Panc1 (cell line): Measurements from ENCODE around the gene RNF208. TPM values are rescaled to one million over a fixed set of nuclear protein-coding genes. Genes with fewer than 3 reads are reported as not detected.

Source experiments
- ATAC-seq: fragments of 200-7000 bp; cut with Tn5 transposase; 2 replicates; pipeline ENCODE4 v1.9.1; 2020; ENCODE audit warnings: mild to moderate bottlenecking, moderate library complexity
- BruUV-seq: library from RNA; stranded (reverse); fragments of 400-500 nt; replicated peaks from 2 replicates; lab custom pipeline; 2021; lab: Mats Ljungman, UMichigan
- CTCF ChIA-PET: fragments of 300-600 bp; sonication (Branson Sonifier 250); formaldehyde crosslinking; loops from one replicate; lab custom pipeline; 2022; ENCODE audit warnings: antibody characterized with exemption; lab: Charles Lee
- POLR2A ChIA-PET: fragments of 300-600 bp; sonication (Branson Sonifier 250); formaldehyde crosslinking; loops from one replicate; lab custom pipeline; 2022; ENCODE audit warnings: antibody characterized with exemption; lab: Charles Lee
- DNase-seq: peaks from one replicate; pipeline ENCODE4 v3.0.0-alpha.2; 2010; ENCODE audit warnings: low read depth, low spot score
- H3K27ac ChIP-seq: 2 replicates; pipeline ENCODE4 v1.5.1; 2011; ENCODE audit warnings: mild to moderate bottlenecking, low read length, inconsistent platforms
- H3K27me3 ChIP-seq: fragments of 200-500 bp; sonication (Bioruptor generic); 2 replicates; pipeline ENCODE4 v1.6.0; 2014; ENCODE audit warnings: low read length, inconsistent platforms; ENCODE audit not compliant: control insufficient read depth, insufficient read depth
- H3K36me3 ChIP-seq: fragments of 200-500 bp; sonication (Bioruptor generic); 2 replicates; pipeline ENCODE4 v1.5.1; 2014; ENCODE audit warnings: inconsistent platforms, mild to moderate bottlenecking, low read length, moderate library complexity; ENCODE audit not compliant: control insufficient read depth, insufficient read depth
- H3K4me1 ChIP-seq: 2 replicates; pipeline ENCODE4 v1.5.1; 2011; ENCODE audit warnings: inconsistent platforms, mild to moderate bottlenecking, low read length, moderate library complexity; ENCODE audit not compliant: control insufficient read depth, insufficient read depth
- H3K4me3 ChIP-seq, 2 experiments: 2 replicates each; pipeline ENCODE4 v1.5.1; 2011 to 2012; ENCODE audit warnings: low read depth in 2 of 2, low read length in 2 of 2, mild to moderate bottlenecking in 2 of 2, inconsistent platforms in 1 of 2, moderate library complexity in 1 of 2
- H3K9me3 ChIP-seq: fragments of 200-500 bp; sonication (Bioruptor generic); 2 replicates; pipeline ENCODE4 v1.5.1; 2014; ENCODE audit warnings: low read depth, mild to moderate bottlenecking, inconsistent platforms, low read length, moderate library complexity; ENCODE audit not compliant: control insufficient read depth, insufficient read depth
- POLR2AphosphoS5 ChIP-seq: IDR thresholded peaks from 2 replicates; pipeline ENCODE4 v1.6.1; 2012; ENCODE audit warnings: mild to moderate bottlenecking, low read depth, low read length, moderate library complexity
- SIN3A ChIP-seq: IDR thresholded peaks from 2 replicates; pipeline ENCODE4 v1.6.1; 2012; ENCODE audit warnings: low read depth, mild to moderate bottlenecking, low read length, moderate library complexity, borderline replicate concordance; ENCODE audit not compliant: insufficient read depth
- TCF7L2 ChIP-seq: IDR thresholded peaks from 2 replicates; pipeline ENCODE4 v1.6.1; 2011; ENCODE audit warnings: mild to moderate bottlenecking, low read depth, low read length, inconsistent platforms
- in situ Hi-C: cut with HindIII; loops from 2 replicates; pipeline ENCODE4 v1.10.0; 2016; ENCODE audit warnings: low sequenced_read_pairs, low pct_unique_long_range_greater_than_20kb
- intact Hi-C: fragments of 100-400 bp; cut with micrococcal nuclease; formaldehyde crosslinking; loops from one replicate; pipeline ENCODE4 v1.10.0; 2022; ENCODE audit not compliant: unreplicated experiment
- total RNA-seq: library from RNA; stranded (reverse); gene quantifications from one replicate; pipeline ENCODE4 v1.2.1, GENCODE V29; 2021; ENCODE audit not compliant: unreplicated experiment
- TF ChIP-seq, protein P1 (sequence below): fragments of 450-650 bp; IDR thresholded peaks from 2 replicates; pipeline ENCODE4 v1.5.1; 2017; ENCODE audit warnings: mild to moderate bottlenecking
- TF ChIP-seq, protein P2 (sequence below), 2 experiments: IDR thresholded peaks; 2 replicates each; pipeline ENCODE4 v1.6.1; 2011 to 2012; ENCODE audit warnings: low read depth in 2 of 2, control low read depth in 1 of 2, low read length in 1 of 2, mild to moderate bottlenecking in 1 of 2, moderate library complexity in 1 of 2; ENCODE audit not compliant: insufficient read depth in 1 of 2

Gene RNF208
- total RNA-seq, 1 experiment from 2014 or later = 11.5 TPM

DNA sequence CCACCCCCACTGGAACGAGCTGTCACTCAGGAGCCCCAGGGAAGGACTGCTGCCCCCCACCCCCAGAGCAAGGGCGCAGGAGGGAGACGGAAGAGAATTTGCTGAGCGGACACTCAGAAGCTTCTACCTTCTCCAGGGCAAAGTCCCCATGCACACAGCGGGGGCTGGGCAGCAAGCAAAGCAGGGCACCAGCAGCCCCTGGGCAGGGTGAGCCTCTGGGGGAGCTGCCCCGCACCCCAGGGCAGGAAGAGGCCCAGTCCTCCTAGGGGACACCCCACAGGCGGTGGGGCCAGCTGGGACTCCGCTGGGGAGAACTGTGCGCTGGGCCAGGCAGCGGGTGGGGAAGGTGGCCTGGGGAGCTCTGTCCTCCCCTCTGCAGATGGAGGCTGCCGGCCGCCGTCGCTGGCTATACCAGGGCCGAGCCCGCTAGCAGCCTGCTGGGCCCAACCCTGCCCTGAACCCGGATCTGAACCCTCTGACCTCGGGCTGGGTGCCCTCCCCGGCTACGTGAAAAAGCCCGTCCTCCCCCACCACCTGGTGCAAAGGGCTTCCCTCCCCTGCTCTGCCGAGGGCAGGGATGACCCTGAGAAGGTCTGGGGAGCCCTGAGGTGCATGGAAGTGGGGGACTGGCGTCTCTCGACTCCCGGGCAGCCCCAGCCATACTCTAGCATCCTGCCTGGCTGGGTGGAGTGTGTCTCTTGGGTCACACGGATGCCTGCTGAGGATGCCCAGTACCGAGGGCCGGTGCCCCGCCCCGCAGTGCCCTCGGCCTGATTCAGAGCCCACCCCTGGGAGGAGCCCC is 8.1 kb upstream of the RNF208 start:
- Histone ChIP-seq H3K4me3 (no peak overlapping the region), H3K4me1 (peaks cover 4% of the 10 kb centered on the region), H3K27ac (no peak overlapping the region), H3K27me3 (no peaks in the 10 kb centered on the region), H3K9me3 (no peaks in the 10 kb centered on the region), H3K36me3 (no peaks in the 10 kb centered on the region)
- ATAC-seq = no peak
- DNase-seq = no peak
- BruUV-seq = no TSS peak
- intact Hi-C loops = loop anchor here (5.0 kb wide), 1 partner anchor 113 kb away; no protein-coding TSS in a partner anchor
- no peak for TF ChIP-seq SIN3A
- TF ChIP-seq TCF7L2 = no peak
- no peak for TF ChIP-seq POLR2AphosphoS5
- TF ChIP-seq, protein P1, sequence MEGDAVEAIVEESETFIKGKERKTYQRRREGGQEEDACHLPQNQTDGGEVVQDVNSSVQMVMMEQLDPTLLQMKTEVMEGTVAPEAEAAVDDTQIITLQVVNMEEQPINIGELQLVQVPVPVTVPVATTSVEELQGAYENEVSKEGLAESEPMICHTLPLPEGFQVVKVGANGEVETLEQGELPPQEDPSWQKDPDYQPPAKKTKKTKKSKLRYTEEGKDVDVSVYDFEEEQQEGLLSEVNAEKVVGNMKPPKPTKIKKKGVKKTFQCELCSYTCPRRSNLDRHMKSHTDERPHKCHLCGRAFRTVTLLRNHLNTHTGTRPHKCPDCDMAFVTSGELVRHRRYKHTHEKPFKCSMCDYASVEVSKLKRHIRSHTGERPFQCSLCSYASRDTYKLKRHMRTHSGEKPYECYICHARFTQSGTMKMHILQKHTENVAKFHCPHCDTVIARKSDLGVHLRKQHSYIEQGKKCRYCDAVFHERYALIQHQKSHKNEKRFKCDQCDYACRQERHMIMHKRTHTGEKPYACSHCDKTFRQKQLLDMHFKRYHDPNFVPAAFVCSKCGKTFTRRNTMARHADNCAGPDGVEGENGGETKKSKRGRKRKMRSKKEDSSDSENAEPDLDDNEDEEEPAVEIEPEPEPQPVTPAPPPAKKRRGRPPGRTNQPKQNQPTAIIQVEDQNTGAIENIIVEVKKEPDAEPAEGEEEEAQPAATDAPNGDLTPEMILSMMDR = no peak
- TF ChIP-seq, protein P2, sequence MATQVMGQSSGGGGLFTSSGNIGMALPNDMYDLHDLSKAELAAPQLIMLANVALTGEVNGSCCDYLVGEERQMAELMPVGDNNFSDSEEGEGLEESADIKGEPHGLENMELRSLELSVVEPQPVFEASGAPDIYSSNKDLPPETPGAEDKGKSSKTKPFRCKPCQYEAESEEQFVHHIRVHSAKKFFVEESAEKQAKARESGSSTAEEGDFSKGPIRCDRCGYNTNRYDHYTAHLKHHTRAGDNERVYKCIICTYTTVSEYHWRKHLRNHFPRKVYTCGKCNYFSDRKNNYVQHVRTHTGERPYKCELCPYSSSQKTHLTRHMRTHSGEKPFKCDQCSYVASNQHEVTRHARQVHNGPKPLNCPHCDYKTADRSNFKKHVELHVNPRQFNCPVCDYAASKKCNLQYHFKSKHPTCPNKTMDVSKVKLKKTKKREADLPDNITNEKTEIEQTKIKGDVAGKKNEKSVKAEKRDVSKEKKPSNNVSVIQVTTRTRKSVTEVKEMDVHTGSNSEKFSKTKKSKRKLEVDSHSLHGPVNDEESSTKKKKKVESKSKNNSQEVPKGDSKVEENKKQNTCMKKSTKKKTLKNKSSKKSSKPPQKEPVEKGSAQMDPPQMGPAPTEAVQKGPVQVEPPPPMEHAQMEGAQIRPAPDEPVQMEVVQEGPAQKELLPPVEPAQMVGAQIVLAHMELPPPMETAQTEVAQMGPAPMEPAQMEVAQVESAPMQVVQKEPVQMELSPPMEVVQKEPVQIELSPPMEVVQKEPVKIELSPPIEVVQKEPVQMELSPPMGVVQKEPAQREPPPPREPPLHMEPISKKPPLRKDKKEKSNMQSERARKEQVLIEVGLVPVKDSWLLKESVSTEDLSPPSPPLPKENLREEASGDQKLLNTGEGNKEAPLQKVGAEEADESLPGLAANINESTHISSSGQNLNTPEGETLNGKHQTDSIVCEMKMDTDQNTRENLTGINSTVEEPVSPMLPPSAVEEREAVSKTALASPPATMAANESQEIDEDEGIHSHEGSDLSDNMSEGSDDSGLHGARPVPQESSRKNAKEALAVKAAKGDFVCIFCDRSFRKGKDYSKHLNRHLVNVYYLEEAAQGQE (IDR thresholded peaks at IDR 0.05; ENCODE audit: insufficient read depth in 1 of 2, low read depth in 2 of 2, low read length in 1 of 2) = no peak
- CTCF ChIA-PET = interaction anchor here (0.7 kb wide), 1 partner anchor 16 kb away, joined by 3 read pairs; no protein-coding TSS in a partner anchor
- in situ Hi-C loops = no loop called here
- POLR2A ChIA-PET = interaction anchor here (0.7 kb wide), 1 partner anchor 192 kb away, joined by 16 read pairs; no protein-coding TSS in a partner anchor

DNA sequence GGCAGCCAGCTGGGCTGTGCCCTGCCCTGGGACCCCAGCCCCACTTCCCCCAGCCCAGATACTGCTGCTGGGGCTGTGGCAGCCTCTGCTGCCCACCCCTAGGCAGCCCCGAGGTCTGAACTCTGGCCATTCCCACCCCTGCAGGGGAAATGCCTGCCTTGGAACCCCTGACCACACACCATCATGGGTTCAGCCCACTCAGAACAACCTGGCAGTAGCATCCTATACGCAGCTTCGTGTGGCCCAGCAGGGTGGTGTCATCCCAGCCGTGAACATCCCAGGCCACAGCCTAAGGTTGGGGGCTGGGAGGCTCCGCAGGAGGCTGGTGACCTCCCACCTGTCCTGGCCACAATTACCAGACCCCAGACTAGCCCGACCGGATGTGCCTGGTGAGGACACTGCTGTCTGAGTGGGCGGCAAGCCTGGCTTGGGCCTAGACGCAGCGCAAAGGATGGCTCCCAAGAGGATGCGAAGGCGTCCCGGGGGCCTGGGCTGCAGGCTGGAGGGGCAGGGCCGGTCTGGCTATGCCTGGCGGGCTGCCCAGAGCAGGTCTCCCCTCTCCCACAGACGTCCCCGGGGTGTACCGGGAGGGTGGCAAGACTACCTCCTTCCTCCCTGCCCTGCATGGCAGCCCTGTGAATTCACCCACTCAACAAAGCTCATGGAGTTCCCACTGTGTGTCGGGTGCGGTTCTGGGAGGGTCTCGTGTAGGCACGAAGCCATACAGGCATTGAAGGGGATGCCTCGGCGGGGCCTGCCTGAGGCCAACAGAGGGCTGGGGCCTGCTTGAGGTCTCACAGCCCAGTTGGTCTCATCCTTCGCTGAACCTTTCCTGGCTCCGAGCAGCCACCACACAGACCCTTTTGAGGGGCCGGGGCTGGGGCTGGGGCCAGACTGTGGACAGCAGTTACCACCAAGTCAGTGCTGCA is 7.2 kb upstream of the RNF208 start:
- Histone ChIP-seq H3K27me3 (no peaks in the 10 kb centered on the region), H3K9me3 (no peaks in the 10 kb centered on the region), H3K4me1 (peaks cover 7% of the 10 kb centered on the region), H3K36me3 (no peaks in the 10 kb centered on the region), H3K27ac (no peak overlapping the region), H3K4me3 (no peak overlapping the region)
- DNase-seq (no peak), ATAC-seq (no peak)
- TF ChIP-seq TCF7L2 = no peak
- no peak for TF ChIP-seq POLR2AphosphoS5
- no peak for TF ChIP-seq SIN3A
- TF ChIP-seq, protein P2 (IDR thresholded peaks at IDR 0.05; ENCODE audit: insufficient read depth in 1 of 2, low read depth in 2 of 2, low read length in 1 of 2) = no peak
- TF ChIP-seq, protein P1 = no peak
- CTCF ChIA-PET = interaction anchor here (0.7 kb wide), 1 partner anchor 15 kb away, joined by 3 read pairs; no protein-coding TSS in a partner anchor
- BruUV-seq = no TSS peak
- intact Hi-C loops (loop anchor here (5.0 kb wide), 1 partner anchor 112 kb away; no protein-coding TSS in a partner anchor), in situ Hi-C loops (no loop called here)
- POLR2A ChIA-PET = interaction anchor here (0.6 to 0.7 kb wide), 2 partner anchors 33 to 191 kb away, joined by 3 to 16 read pairs; no protein-coding TSS in a partner anchor
